IMR-90 (cell line): Measurements from ENCODE around the gene MT3. TPM values are rescaled to one million over a fixed set of nuclear protein-coding genes. Genes with fewer than 3 reads are reported as not detected.

Source experiments
- ATAC-seq: fragments of 200-7000 bp; cut with Tn5 transposase; 2 replicates; pipeline ENCODE4 v1.9.1; 2020; ENCODE audit warnings: low read depth, mild to moderate bottlenecking, moderate library complexity
- BruUV-seq: library from RNA; stranded (reverse); fragments of 400-500 nt; replicated peaks from 2 replicates; lab custom pipeline; 2021; lab: Mats Ljungman, UMichigan
- CTCF ChIA-PET: fragments of 300-600 bp; formaldehyde crosslinking; extraction: SDS; loops from one replicate; lab custom pipeline; 2021; ENCODE audit warnings: antibody characterized with exemption; lab: Yijun Ruan, JAX
- POLR2A ChIA-PET: fragments of 300-600 bp; sonication (Branson Sonifier 250); formaldehyde crosslinking; loops from one replicate; lab custom pipeline; 2022; ENCODE audit warnings: antibody characterized with exemption; ENCODE audit not compliant: unreplicated experiment; lab: Charles Lee
- DNase-seq: peaks from one replicate; pipeline ENCODE4 v3.0.0; 2013
- H2AFZ ChIP-seq: replicated peaks from 2 replicates; pipeline ENCODE3; 2013; ENCODE audit warnings: low read length, mild to moderate bottlenecking; ENCODE audit not compliant: poor library complexity
- H2AK5ac ChIP-seq: 2 replicates; pipeline ENCODE4 v1.6.1; 2013; ENCODE audit warnings: low read depth, low read length, inconsistent platforms
- H2AK9ac ChIP-seq: replicated peaks from 2 replicates; pipeline ENCODE3; 2013; ENCODE audit warnings: mild to moderate bottlenecking, low read depth, low read length, moderate library complexity; ENCODE audit not compliant: poor library complexity
- H2BK120ac ChIP-seq: 2 replicates; pipeline ENCODE4 v1.6.1; 2013; ENCODE audit warnings: low read depth, low read length, inconsistent platforms
- H2BK15ac ChIP-seq: 3 replicates; pipeline ENCODE4 v1.6.1; 2013; ENCODE audit warnings: low read depth, low read length, inconsistent platforms
- H2BK20ac ChIP-seq: 2 replicates; pipeline ENCODE4 v1.6.1; 2013; ENCODE audit warnings: low read depth, mild to moderate bottlenecking, inconsistent platforms, low read length, moderate library complexity
- H2BK5ac ChIP-seq: 2 replicates; pipeline ENCODE4 v1.6.1; 2013; ENCODE audit warnings: mild to moderate bottlenecking, low read depth, low read length, inconsistent platforms; ENCODE audit not compliant: poor library complexity, severe bottlenecking
- H3K14ac ChIP-seq: replicated peaks from 2 replicates; pipeline ENCODE4 v1.6.1; 2013; ENCODE audit warnings: low read depth, low read length, inconsistent platforms
- H3K18ac ChIP-seq: 2 replicates; pipeline ENCODE4 v1.6.1; 2013; ENCODE audit warnings: low read depth, low read length, control low read depth
- H3K23ac ChIP-seq: 2 replicates; pipeline ENCODE4 v1.6.1; 2013; ENCODE audit warnings: low read depth, low read length, inconsistent platforms
- H3K27ac ChIP-seq: 2 replicates; pipeline ENCODE4 v1.5.1; 2013; ENCODE audit warnings: mild to moderate bottlenecking, control low read depth, low read length; ENCODE audit not compliant: insufficient read depth
- H3K27me3 ChIP-seq: 2 replicates; pipeline ENCODE4 v1.6.1; 2013; ENCODE audit warnings: low read length; ENCODE audit not compliant: control insufficient read depth, insufficient read depth
- H3K36me3 ChIP-seq: 2 replicates; pipeline ENCODE4 v1.6.1; 2013; ENCODE audit warnings: low read length, mixed read lengths; ENCODE audit not compliant: control insufficient read depth, insufficient read depth
- H3K4ac ChIP-seq: 2 replicates; pipeline ENCODE4 v1.6.1; 2013; ENCODE audit warnings: low read depth, low read length, inconsistent platforms
- H3K4me1 ChIP-seq: 2 replicates; pipeline ENCODE4 v1.6.1; 2013; ENCODE audit warnings: low read length, mixed read lengths; ENCODE audit not compliant: control insufficient read depth, insufficient read depth
- H3K4me2 ChIP-seq: 2 replicates; pipeline ENCODE4 v1.6.1; 2013; ENCODE audit warnings: low read depth, mild to moderate bottlenecking, control low read depth, low read length, moderate library complexity
- H3K4me3 ChIP-seq: 2 replicates; pipeline ENCODE4 v1.5.1; 2013; ENCODE audit warnings: low read depth, mild to moderate bottlenecking, control low read depth, low read length, moderate library complexity; ENCODE audit not compliant: insufficient read depth
- H3K56ac ChIP-seq: 2 replicates; pipeline ENCODE4 v1.6.1; 2013; ENCODE audit warnings: low read length, inconsistent platforms; ENCODE audit not compliant: insufficient read depth; ENCODE audit errors: extremely low read depth
- H3K79me1 ChIP-seq, 2 experiments: 2 replicates each; pipeline ENCODE4 v1.6.1; 2013; ENCODE audit warnings: low read length in 2 of 2, inconsistent platforms in 1 of 2, low read depth in 1 of 2
- H3K9ac ChIP-seq: 2 replicates; pipeline ENCODE4 v1.6.1; 2013; ENCODE audit warnings: low read depth, low read length, control low read depth
- H3K9me1 ChIP-seq: 2 replicates; pipeline ENCODE4 v1.6.1; 2013; ENCODE audit warnings: low read length, inconsistent platforms; ENCODE audit not compliant: insufficient read depth
- H3K9me3 ChIP-seq: 2 replicates; pipeline ENCODE4 v1.6.1; 2013; ENCODE audit warnings: low read length; ENCODE audit not compliant: control insufficient read depth, insufficient read depth
- H4K20me1 ChIP-seq: 2 replicates; pipeline ENCODE4 v1.6.1; 2013; ENCODE audit warnings: low read length, inconsistent platforms; ENCODE audit not compliant: insufficient read depth
- H4K5ac ChIP-seq: 2 replicates; pipeline ENCODE4 v1.6.1; 2013; ENCODE audit warnings: mild to moderate bottlenecking, low read depth, low read length, control low read depth
- H4K8ac ChIP-seq, 2 experiments: 2 replicates each; pipeline ENCODE4 v1.6.1; 2013; ENCODE audit warnings: low read depth in 2 of 2, low read length in 2 of 2, control low read depth in 1 of 2, inconsistent platforms in 1 of 2
- H4K91ac ChIP-seq: 2 replicates; pipeline ENCODE4 v1.6.1; 2013; ENCODE audit warnings: low read depth, low read length, inconsistent platforms; ENCODE audit not compliant: insufficient read depth
- BHLHE40 ChIP-seq: fragments of 150-350 bp; IDR thresholded peaks from 2 replicates; pipeline ENCODE4 v1.6.1; 2016; ENCODE audit warnings: mild to moderate bottlenecking, low read depth, low read length
- CEBPB ChIP-seq: IDR thresholded peaks from 2 replicates; pipeline ENCODE4 v1.6.1; 2012; ENCODE audit warnings: low read depth, low read length, improper control_type of control experiment
- CHD1 ChIP-seq: IDR thresholded peaks from 2 replicates; pipeline ENCODE4 v1.6.1; 2012; ENCODE audit warnings: low read depth, low read length, improper control_type of control experiment
- FOS ChIP-seq: fragments of 150-350 bp; IDR thresholded peaks from 2 replicates; pipeline ENCODE4 v1.6.1; 2016; ENCODE audit warnings: low read depth, low read length
- MAFK ChIP-seq: IDR thresholded peaks from 2 replicates; pipeline ENCODE4 v1.6.1; 2012; ENCODE audit warnings: low read depth, low read length, improper control_type of control experiment
- MAZ ChIP-seq: IDR thresholded peaks from 2 replicates; pipeline ENCODE4 v1.6.1; 2012; ENCODE audit warnings: low read depth, mild to moderate bottlenecking, low read length, improper control_type of control experiment, moderate library complexity, borderline replicate concordance
- MXI1 ChIP-seq: IDR thresholded peaks from 2 replicates; pipeline ENCODE4 v1.6.1; 2012; ENCODE audit warnings: low read depth, mild to moderate bottlenecking, low read length, moderate library complexity, borderline replicate concordance
- NFE2L2 ChIP-seq: fragments of 150-350 bp; IDR thresholded peaks from 2 replicates; pipeline ENCODE4 v1.6.1; 2016; ENCODE audit warnings: low read depth, mild to moderate bottlenecking, low read length
- POLR2A ChIP-seq: IDR thresholded peaks from 2 replicates; pipeline ENCODE4 v1.6.1; 2012; ENCODE audit warnings: mild to moderate bottlenecking, low read depth, low read length
- RAD21 ChIP-seq: IDR thresholded peaks from 2 replicates; pipeline ENCODE4 v1.6.1; 2012; ENCODE audit warnings: low read length, improper control_type of control experiment
- RCOR1 ChIP-seq: IDR thresholded peaks from 2 replicates; pipeline ENCODE4 v1.6.1; 2012; ENCODE audit warnings: mild to moderate bottlenecking, low read length, improper control_type of control experiment; ENCODE audit not compliant: insufficient replicate concordance
- RFX5 ChIP-seq: IDR thresholded peaks from 2 replicates; pipeline ENCODE4 v1.8.0; 2012; ENCODE audit warnings: low read depth, mild to moderate bottlenecking, low read length, moderate library complexity
- SMC3 ChIP-seq: fragments of 150-350 bp; IDR thresholded peaks from 2 replicates; pipeline ENCODE4 v1.6.1; 2016; ENCODE audit warnings: low read depth, mild to moderate bottlenecking, antibody characterized with exemption, low read length, moderate library complexity
- whole genome bisulfite sequencing, 2 experiments: methylation state at CpG; one replicate each; pipeline versions ENCODE4 v1.1.5 to v1.1.7; 2013; ENCODE audit warnings: missing lambda C conversion rate in 2 of 2; ENCODE audit not compliant: insufficient read length in 1 of 2; ENCODE audit errors: extremely low coverage in 2 of 2; 5-methylcytosine and 5-hydroxymethylcytosine counted together
- dilution Hi-C: fragments of 300-500 bp; cut with HindIII; formaldehyde crosslinking; loops from one replicate; pipeline ENCODE4 v1.14.3; 2018; ENCODE audit warnings: low sequenced_read_pairs; ENCODE audit not compliant: unreplicated experiment
- in situ Hi-C: fragments of 300-500 bp; cut with MboI; formaldehyde crosslinking; loops from 3 replicates; pipeline ENCODE4 v1.14.3; 2019; ENCODE audit warnings: low sequenced_read_pairs, inconsistent platforms, mixed read lengths
- intact Hi-C: fragments of 100-400 bp; cut with micrococcal nuclease; formaldehyde crosslinking; loops from 2 replicates; pipeline ENCODE4 v1.10.0; 2022
- polyA plus RNA-seq, 3 experiments: library from polyadenylated mRNA; depleted of rRNA; stranded (reverse); fragments of >200 nt; gene quantifications; 2 replicates each; pipeline ENCODE4 v1.2.3, GENCODE V29; 2012; ENCODE audit warnings: low replicate concordance in 1 of 3
- total RNA-seq: library from RNA; depleted of rRNA; stranded (reverse); fragments of >200 nt; gene quantifications from 2 replicates; pipeline ENCODE4 v1.2.3, GENCODE V29; 2012
- TF ChIP-seq, protein P1 (sequence below): conservative IDR thresholded peaks from 2 replicates; pipeline ENCODE4 v1.5.1; 2012; ENCODE audit warnings: mild to moderate bottlenecking, low read depth, low read length, improper control_type of control experiment
- TF ChIP-seq, protein P2 (sequence below): fragments of 150-350 bp; IDR thresholded peaks from 2 replicates; pipeline ENCODE4 v1.6.1; 2016; ENCODE audit warnings: low read depth, mild to moderate bottlenecking, low read length, moderate library complexity, borderline replicate concordance
- TF ChIP-seq, protein P3 (sequence below): fragments of 150-350 bp; IDR thresholded peaks from 2 replicates; pipeline ENCODE4 v1.6.1; 2017; ENCODE audit warnings: mild to moderate bottlenecking, antibody characterized with exemption, low read length, low read depth

MT3 gene
- total and polyA plus RNA-seq, 2 of the 4 experiments (the other 2 are of a cell fraction): 0.62 TPM; not detected in 1

DNA sequence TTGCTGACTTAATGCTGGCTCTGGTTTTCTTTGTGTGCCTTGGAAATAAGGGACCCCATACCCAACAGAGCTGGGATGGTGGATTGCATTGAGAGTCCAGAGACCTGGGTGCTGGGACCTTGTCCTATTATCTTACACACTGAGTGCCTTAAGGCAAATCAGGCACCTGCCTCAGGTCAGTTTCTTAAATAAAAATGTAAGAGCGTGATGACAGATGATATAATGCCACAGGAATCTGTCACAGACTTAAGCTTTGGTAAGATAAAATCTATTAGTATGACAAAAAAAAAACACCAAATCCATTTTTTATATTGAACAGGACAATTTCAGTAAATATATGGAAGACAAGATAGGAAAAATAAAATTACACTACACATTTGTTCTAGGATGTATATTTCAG is 50.7 kb downstream of the MT3 start:
- no peak overlapping the region for H3K14ac ChIP-seq
- H2AFZ ChIP-seq: no peak overlapping the region
- in situ Hi-C loops (no loop called here), intact Hi-C loops (no loop called here), dilution Hi-C loops (no loop called here)
- no peak overlapping the region for H2BK120ac ChIP-seq
- H3K4ac ChIP-seq: no peak overlapping the region
- H3K56ac ChIP-seq: no peak overlapping the region
- no peaks in the 10 kb centered on the region for H4K20me1 ChIP-seq
- H3K27me3 ChIP-seq: peaks cover 89% of the 10 kb centered on the region
- no peak overlapping the region for H3K9ac ChIP-seq
- no peak for DNase-seq
- H3K9me1 ChIP-seq: no peaks in the 10 kb centered on the region
- H3K36me3 ChIP-seq: no peaks in the 10 kb centered on the region
- H3K23ac ChIP-seq: no peak overlapping the region
- H3K4me2 ChIP-seq: no peak overlapping the region
- WGBS, 2 experiments: no CpG with 5 or more reads among the region's 1 CpG
- no peak overlapping the region for H3K4me3 ChIP-seq
- no peaks in the 10 kb centered on the region; the same call in 1 of the 2 replicates for H3K4me1 ChIP-seq
- H4K8ac ChIP-seq: no peak overlapping the region
- H2AK5ac ChIP-seq: no peak overlapping the region
- H2BK5ac ChIP-seq: no peak overlapping the region
- BruUV-seq: no TSS peak
- no peak overlapping the region for H3K27ac ChIP-seq
- ChIA-PET CTCF (no interaction called here), POLR2A (no interaction called here)
- H3K79me1 ChIP-seq: no peaks in the 10 kb centered on the region
- ATAC-seq: no peak
- H2BK15ac ChIP-seq: no peak overlapping the region
- H3K9me3 ChIP-seq: peaks cover 2% of the 10 kb centered on the region; the same call in 1 of the 2 replicates
- no peak overlapping the region for H4K5ac ChIP-seq
- no peak overlapping the region for H3K18ac ChIP-seq
- TF ChIP-seq RFX5 (no peak), NFE2L2 (no peak), SMC3 (no peak), MXI1 (no peak), MAFK (no peak), BHLHE40 (no peak), CHD1 (no peak), POLR2A (no peak), MAZ (no peak), FOS (no peak), RCOR1 (no peak), RAD21 (no peak), CEBPB (no peak)
- TF ChIP-seq, protein P1, sequence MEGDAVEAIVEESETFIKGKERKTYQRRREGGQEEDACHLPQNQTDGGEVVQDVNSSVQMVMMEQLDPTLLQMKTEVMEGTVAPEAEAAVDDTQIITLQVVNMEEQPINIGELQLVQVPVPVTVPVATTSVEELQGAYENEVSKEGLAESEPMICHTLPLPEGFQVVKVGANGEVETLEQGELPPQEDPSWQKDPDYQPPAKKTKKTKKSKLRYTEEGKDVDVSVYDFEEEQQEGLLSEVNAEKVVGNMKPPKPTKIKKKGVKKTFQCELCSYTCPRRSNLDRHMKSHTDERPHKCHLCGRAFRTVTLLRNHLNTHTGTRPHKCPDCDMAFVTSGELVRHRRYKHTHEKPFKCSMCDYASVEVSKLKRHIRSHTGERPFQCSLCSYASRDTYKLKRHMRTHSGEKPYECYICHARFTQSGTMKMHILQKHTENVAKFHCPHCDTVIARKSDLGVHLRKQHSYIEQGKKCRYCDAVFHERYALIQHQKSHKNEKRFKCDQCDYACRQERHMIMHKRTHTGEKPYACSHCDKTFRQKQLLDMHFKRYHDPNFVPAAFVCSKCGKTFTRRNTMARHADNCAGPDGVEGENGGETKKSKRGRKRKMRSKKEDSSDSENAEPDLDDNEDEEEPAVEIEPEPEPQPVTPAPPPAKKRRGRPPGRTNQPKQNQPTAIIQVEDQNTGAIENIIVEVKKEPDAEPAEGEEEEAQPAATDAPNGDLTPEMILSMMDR: no peak
- TF ChIP-seq, protein P2, sequence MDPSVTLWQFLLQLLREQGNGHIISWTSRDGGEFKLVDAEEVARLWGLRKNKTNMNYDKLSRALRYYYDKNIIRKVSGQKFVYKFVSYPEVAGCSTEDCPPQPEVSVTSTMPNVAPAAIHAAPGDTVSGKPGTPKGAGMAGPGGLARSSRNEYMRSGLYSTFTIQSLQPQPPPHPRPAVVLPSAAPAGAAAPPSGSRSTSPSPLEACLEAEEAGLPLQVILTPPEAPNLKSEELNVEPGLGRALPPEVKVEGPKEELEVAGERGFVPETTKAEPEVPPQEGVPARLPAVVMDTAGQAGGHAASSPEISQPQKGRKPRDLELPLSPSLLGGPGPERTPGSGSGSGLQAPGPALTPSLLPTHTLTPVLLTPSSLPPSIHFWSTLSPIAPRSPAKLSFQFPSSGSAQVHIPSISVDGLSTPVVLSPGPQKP: no peak
- TF ChIP-seq, protein P3, sequence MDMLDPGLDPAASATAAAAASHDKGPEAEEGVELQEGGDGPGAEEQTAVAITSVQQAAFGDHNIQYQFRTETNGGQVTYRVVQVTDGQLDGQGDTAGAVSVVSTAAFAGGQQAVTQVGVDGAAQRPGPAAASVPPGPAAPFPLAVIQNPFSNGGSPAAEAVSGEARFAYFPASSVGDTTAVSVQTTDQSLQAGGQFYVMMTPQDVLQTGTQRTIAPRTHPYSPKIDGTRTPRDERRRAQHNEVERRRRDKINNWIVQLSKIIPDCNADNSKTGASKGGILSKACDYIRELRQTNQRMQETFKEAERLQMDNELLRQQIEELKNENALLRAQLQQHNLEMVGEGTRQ: no peak
- H4K91ac ChIP-seq: no peak overlapping the region
- H2AK9ac ChIP-seq: no peak overlapping the region
- H2BK20ac ChIP-seq: no peak overlapping the region
